Measurements from ENCODE around the gene CCDC13. TPM values are rescaled to one million over a fixed set of nuclear protein-coding genes. Genes with fewer than 3 reads are reported as not detected.
"Not testable (repeated sequence)": the region's sequence is repeated elsewhere in the genome, so short reads cannot be mapped to it uniquely, and the experiment has no call there.

Gene CCDC13
- not detected in 2 replicates for total RNA-seq (2014; rRNA removed; shearing (Covaris generic))

DNA sequence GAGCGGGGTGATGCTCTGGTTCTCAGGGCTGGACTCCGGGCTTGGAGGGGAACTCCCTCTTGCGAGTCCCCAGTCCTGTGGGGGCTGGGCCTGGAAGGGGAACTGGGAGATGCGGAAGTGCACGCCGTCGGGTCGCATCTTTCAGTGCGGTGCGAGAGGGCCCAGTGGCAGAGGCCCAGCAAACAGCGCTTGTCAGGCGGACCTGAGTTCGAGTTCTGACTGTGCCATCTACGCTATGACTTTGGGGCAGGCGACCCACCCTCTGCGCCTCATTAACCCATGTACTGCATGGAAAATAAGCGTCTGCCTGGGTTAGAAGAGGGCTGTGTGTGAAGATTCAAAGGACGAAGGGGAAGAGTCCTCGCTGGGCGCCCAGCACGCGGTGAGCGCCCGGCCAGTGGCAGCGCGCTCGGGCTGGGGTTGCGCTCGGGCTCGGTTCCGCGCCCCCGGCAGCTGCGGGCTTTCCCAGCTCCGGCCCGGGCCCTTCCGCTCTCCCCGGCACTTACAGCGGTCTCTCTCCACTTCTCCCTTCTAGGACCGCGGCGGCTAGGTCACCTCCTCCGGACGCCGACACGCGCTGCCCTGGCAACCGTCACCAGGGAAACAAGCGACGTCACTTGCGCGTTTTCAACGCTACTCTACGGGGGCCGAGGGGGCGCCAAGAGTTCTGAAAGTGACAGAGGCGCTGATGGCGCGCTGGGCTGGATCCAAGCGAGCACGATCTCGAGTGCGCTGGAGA is at the start of gene CCDC13:
CCDC13 (minus strand) TSS at position 584 of the 739 bp plus-strand sequence. CDS start 14,908 bp downstream, outside the sequence.
- no peak for DNase-seq (ENCODE audit: low spot score)

DNA sequence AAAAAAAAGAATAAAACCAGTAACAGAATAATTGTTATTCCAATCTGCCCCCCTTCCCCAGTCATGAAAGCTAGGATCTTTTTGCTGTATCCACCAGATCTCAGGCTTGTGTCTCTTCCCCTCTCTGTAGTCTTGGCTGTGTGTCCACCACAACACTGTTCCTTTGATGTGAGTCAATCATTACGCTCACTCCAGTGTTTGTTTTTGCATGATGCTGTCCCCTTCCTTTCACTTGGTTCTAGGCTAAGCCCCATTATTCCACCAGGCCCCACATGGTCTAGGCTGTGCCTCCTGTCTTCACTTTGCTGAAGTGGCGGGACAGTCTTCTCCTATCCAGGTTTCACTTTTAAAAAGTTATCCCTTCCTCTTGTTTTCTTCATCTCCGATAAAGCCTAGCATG is 49.8 kb upstream of the CCDC13 start:
- DNase-seq (ENCODE audit: low spot score) = no peak

GRCh38 chr3:42820746-42821051 is 47.6 kb upstream of the CCDC13 start:
- no peak for DNase-seq (ENCODE audit: low spot score)

DNA sequence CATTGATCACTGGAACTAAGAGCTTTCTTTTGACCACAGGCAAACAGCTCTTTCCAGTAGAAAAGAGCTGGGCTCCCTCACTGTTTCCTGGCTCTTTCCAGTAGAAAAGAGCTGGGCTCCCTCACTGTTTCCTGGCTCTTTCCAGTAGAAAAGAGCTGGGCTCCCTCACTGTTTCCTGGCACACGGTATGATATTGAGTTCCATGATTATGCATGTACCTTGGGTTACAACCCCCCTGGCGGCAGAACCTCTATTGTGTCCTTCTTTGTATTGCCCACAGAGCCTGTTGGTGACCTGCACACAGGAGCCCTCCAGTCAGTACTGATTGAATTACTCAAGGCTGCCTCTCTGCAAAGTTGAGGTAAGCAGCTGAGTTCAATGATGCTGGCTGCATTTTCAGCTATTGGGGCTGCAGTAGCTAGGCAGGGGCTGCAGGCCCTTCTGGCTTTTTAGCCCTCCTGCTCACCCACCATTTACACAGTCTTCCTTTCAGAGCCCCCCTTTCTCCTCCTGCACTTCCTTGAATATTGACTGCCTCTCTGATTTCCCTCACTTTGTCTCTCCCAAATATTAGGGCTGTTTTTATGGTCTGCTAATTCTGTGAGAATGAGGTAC is 46.4 kb upstream of the CCDC13 start:
- DNase-seq (ENCODE audit: low spot score) = peak; percentile 57

DNA sequence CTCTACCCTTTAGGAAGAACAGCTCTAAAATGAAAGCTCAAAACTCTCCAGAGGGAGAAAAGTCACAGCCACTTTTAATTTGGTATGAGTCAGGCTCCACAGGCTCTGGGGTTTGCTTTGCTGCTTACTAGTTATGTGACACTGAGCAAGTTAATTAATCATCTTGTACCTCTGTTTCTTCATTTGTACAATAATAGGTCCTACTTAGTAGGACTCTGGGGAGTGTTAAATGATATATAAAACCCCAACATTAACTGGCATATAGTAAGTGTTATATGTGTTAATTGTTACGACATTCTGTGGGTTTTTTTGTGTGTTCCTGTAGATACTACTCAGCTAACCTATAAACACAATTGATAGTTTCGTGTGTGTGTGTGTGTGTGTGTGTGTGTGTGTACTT is 42.8 kb upstream of the CCDC13 start:
- DNase-seq (ENCODE audit: low spot score) = no peak

DNA sequence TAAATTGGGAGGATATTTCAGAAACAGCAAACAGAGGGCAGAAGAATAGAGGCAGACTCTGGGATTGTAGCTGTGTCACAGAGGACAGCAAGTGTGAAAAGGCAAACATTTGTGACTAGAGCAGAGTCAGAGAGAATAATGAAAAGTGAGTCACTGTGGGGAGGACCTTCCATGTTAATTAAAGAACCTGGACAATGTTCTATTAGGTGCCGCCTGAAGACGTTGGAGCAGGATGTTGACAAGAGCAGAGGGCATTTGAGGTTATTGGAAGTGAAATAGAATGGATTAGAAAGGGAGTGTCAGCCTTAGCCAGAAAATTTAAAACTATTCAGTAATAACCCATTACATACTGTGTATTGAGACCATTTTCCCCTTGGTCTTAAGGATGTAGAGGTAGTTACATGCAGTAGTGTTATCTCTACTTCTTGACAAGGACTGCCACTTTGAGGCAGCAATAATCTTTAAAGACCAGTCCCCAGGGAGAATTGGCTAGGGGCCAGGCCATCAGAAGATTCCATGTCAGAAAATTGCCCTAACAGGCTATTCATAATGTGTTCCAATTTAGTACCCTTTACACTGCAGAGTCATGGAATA is 42.0 kb upstream of the CCDC13 start:
- DNase-seq (ENCODE audit: low spot score) = no peak

DNA sequence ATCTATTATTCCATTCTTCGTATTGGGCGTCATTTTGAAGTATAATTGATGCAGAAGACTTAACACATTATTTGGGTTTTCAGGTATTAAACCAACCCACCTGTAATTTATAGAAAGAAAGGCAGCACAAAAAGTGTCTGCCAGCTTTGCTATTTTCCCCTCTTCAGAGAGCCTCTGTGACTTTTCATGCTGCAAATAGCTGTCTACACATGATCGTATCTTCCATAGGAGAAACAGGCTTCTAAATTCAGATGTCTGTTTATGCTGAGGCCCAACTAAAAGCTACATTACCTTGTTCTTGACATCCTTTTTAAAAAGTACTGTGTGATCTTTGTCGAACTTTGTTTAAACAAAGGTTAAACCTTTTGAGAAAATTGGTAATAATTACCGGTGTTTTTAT is 41.2 kb upstream of the CCDC13 start:
- DNase-seq (ENCODE audit: low spot score) = no peak

GRCh38 chr3:42811118-42811883 is 38.2 kb upstream of the CCDC13 start:
- DNase-seq (ENCODE audit: low spot score) = not testable (repeated sequence)

GRCh38 chr3:42810706-42811105 is 37.7 kb upstream of the CCDC13 start:
- not testable (repeated sequence) for DNase-seq (ENCODE audit: low spot score)

- no peak for DNase-seq (ENCODE audit: low spot score)
These were observed 36.1 kb upstream of the CCDC13 start, which contains the start of gene ACKR2 for GRCh38 chr3:42809202-42809601. Gene ACKR2, plus strand, starts transcription at chr3:42809445. Its CDS starts 55,058 bp downstream, at chr3:42864503.

GRCh38 chr3:42807929-42808328 is 34.9 kb upstream of the CCDC13 start:
- DNase-seq (ENCODE audit: low spot score) = no peak

DNA sequence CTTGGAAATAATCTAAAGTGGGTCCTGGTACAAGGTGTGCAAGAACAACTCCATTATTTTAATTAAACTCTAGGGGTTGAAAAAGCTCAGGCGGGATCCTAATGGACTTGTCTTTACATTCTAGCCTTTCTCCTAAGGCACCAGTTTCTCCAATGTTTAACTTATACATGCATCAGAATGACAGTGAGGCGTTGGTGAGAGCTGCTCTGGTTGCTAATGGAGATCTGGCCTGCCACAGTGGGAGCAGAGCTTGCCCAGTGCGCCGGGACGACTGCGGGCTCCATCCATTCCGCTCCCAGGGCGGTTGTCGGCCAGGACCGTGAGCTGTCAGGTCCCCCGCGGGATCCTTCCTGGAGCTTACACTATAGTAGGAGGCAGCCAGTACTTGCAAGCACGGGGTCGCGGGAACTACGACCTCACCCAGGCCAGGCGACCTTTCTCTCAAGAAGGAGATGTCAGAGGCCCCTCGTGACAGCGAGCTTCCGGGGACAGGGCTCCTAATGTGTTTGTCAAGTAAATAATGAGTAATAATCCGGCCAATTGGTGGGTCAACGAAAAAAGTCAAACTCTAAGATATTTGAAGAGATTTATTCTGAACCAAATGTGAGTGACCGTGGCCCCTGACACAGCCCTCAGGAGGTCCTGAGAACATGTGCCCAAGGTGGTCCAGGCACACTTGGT is 32.2 kb upstream of the CCDC13 start:
- peak; percentile 29 for DNase-seq (ENCODE audit: low spot score)

- DNase-seq (ENCODE audit: low spot score) = no peak
These were observed 31.7 kb upstream of the CCDC13 start for GRCh38 chr3:42804831-42805132.

- DNase-seq (ENCODE audit: low spot score) = peak; percentile 88
These were observed 31.2 kb upstream of the CCDC13 start, which contains the start of gene HIGD1A for GRCh38 chr3:42804106-42804830. Gene HIGD1A, minus strand, starts transcription at chr3:42804490. Its CDS starts 10,237 bp downstream, at chr3:42794253.

- peak; percentile 53 for DNase-seq (ENCODE audit: low spot score)
These were observed 30.5 kb upstream of the CCDC13 start for GRCh38 chr3:42803414-42804105.

DNA sequence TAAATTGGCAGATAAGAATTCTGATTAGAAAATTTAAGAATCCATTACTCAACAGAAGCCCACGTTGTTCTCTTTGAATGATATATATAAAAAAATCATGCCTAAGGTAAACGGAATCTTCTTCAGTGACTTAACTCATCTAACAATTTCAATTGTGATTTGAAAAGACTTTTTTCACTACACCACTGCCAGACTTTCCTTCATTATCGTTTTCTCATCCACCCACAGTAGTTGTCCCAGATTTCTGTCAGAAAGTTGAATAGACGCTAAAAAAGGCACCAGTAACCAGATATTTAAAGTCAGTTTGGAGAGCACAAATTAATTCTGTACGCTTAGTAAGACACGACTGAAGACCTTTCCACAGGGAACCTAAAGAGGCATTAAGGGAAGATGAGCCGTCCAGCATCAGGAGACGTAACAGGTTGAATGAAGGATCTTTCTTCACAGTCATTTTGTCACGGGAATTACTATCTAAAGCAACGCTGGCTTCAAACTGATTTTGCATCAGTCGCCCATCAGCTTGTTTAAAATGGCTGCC is 29.9 kb upstream of the CCDC13 start:
- DNase-seq (ENCODE audit: low spot score) = no peak

- DNase-seq (ENCODE audit: low spot score) = no peak
These were observed 28.7 kb upstream of the CCDC13 start for GRCh38 chr3:42801784-42802183.

GRCh38 chr3:42801048-42801620 is 28.1 kb upstream of the CCDC13 start:
- no peak for DNase-seq (ENCODE audit: low spot score)

DNA sequence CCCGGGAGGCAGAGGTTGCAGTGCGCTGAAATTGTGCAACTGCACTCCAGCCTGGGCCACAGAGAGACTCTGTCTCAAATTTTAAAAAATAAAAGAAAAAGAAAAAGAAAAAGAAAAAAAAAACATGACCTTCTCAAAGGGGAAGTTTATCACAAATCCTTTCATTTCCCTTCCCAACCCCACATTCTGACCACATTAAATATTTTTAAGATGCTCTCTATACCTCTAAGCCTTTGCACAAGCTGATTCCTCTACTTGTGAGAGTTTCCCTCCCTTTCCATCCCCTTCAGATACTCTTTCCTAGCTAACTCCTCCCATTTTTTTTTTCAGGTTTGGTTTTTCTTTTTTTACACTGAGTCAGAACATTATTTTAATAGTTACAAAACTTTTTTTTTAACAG is 27.2 kb upstream of the CCDC13 start:
- no peak for DNase-seq (ENCODE audit: low spot score)

- DNase-seq (ENCODE audit: low spot score) = no peak
These were observed 26.3 kb upstream of the CCDC13 start for GRCh38 chr3:42799376-42799775.
